Ectodermal cell (in vitro differentiated cells): ENCODE measurements around the gene MED26.

Experiments
- H3K27ac ChIP-seq: 2 replicates; pipeline ENCODE4 v1.7.0; 2013; ENCODE audit warnings: mild to moderate bottlenecking, low read depth, low read length; ENCODE audit not compliant: insufficient read depth, poor library complexity, severe bottlenecking
- H3K27me3 ChIP-seq: 2 replicates; pipeline ENCODE4 v1.7.0; 2013; ENCODE audit warnings: mild to moderate bottlenecking, low read length; ENCODE audit not compliant: insufficient read depth, control insufficient read depth, poor library complexity, severe bottlenecking
- H3K36me3 ChIP-seq: one replicate; pipeline ENCODE4 v1.7.0; 2013; ENCODE audit warnings: low read length; ENCODE audit not compliant: control insufficient read depth, insufficient read depth
- H3K4me1 ChIP-seq: one replicate; pipeline ENCODE4 v1.7.0; 2013; ENCODE audit warnings: low read length; ENCODE audit not compliant: control insufficient read depth, insufficient read depth
- H3K4me3 ChIP-seq: 2 replicates; pipeline ENCODE4 v1.7.0; 2013; ENCODE audit warnings: low read depth, low read length, control low read depth; ENCODE audit not compliant: insufficient read depth
- H3K9me3 ChIP-seq: 2 replicates; pipeline ENCODE4 v1.7.0; 2013; ENCODE audit warnings: mild to moderate bottlenecking, low read length, moderate library complexity; ENCODE audit not compliant: control insufficient read depth
- WGBS, 2 experiments: methylation state at CpG; one replicate each; pipeline ENCODE4 v1.1.7; 2013; ENCODE audit warnings: missing lambda C conversion rate in 2 of 2; 5-methylcytosine and 5-hydroxymethylcytosine counted together

Gene MED26

DNA sequence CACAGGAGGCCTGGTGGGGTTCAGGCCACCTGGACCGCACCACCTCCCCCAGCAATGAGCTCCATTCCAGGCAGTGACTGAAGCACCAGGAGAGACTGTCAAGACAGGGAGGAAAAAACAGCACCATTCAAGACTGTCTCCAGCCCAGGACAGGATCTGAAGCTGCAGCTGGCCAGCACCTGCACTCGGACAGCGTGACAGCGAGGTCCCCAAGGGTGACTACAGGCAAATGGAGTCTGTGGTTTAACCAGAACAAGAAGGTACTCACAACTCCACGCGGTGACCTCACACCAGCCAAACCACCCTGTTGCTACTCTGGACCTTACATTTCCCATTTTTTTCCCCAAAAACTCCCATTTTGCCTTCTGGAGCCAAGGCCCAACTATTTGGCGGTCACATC, 9.8 kb downstream of the MED26 start:
- Histone ChIP-seq H3K4me1 (peaks cover 5% of the 10 kb centered on the region), H3K36me3 (no peaks in the 10 kb centered on the region), H3K9me3 (no peaks in the 10 kb centered on the region), H3K27ac (no peak overlapping the region), H3K4me3 (no peak overlapping the region), H3K27me3 (no peaks in the 10 kb centered on the region)
- 95 to 96% methylated on average over 7 of the region's 7 CpGs for WGBS, 2 experiments

DNA sequence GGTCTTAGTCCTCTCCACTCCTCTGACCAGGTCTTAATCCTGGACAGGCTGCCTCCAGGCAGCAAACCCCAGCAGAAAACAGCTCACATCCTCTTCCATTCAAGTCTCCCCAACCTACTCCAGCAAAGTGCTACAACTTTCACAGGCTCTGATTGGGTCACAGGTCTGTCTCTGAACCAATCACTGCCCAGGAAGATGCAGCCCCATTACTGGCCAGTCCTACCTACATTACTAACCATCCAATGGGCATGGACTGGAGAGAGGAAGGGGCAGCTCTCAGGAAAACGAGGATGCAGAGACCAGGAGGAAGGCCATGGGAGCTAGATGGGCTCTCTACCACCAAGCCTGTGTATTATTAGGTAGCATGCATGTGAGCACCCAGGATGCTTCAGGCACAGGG, 12.2 kb downstream of the MED26 start:
- no peak overlapping the region for H3K4me3 ChIP-seq
- no peaks in the 10 kb centered on the region for H3K36me3 ChIP-seq
- peaks cover 5% of the 10 kb centered on the region for H3K4me1 ChIP-seq
- 63 to 65% methylated on average over 1 of the region's 1 CpG for WGBS, 2 experiments
- no peaks in the 10 kb centered on the region for H3K27me3 ChIP-seq
- H3K27ac ChIP-seq: no peak overlapping the region
- no peaks in the 10 kb centered on the region for H3K9me3 ChIP-seq

DNA sequence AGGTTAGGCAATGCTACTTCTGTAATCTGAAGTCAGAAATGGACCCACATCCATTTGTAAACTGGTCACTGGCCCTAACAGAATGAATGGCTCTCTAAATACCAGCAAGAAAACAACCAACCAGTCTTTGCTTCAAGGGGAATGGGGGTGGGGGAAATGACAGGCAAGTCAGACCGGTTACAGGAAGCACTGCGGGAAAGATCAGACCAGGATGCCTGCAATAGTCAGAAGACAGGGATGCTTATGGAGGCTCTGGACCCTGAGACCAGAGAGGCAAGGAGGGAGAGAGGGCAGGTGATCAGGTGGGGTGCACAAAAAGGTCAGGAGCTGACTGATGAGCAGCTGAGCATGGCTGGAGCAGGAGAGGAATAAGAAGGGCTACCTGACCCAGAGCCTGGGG, 13.1 kb downstream of the MED26 start:
- 68 to 77% methylated on average over 2 of the region's 2 CpGs for WGBS, 2 experiments
- no peaks in the 10 kb centered on the region for H3K27me3 ChIP-seq
- H3K27ac ChIP-seq: no peak overlapping the region
- no peaks in the 10 kb centered on the region for H3K9me3 ChIP-seq
- no peak overlapping the region for H3K4me3 ChIP-seq
- H3K4me1 ChIP-seq: peaks cover 5% of the 10 kb centered on the region
- no peaks in the 10 kb centered on the region for H3K36me3 ChIP-seq

DNA sequence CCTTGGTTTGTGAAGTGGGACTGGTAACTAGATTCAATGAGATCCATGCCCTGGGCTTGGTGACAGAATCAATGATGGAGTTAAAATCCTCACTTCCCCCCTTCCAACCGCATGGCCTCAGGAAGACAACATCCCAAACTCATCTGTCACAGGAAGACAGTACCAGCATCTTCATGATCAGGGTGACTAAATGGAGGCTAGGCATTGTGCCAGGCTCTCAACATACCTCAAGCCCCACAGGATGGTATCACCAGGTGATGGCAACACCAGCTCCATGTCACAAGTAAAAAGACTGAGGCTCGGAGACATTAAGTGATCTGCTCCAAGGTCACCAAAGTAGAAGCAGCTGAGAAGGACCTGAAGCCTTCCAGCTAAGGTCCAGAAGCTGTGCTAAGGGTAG, 14.2 kb downstream of the MED26 start:
- 88 to 98% methylated on average over 2 of the region's 2 CpGs for WGBS, 2 experiments
- Histone ChIP-seq H3K27me3 (no peaks in the 10 kb centered on the region), H3K4me3 (no peak overlapping the region), H3K27ac (no peak overlapping the region), H3K9me3 (no peaks in the 10 kb centered on the region), H3K36me3 (no peaks in the 10 kb centered on the region), H3K4me1 (peaks cover 5% of the 10 kb centered on the region)

DNA sequence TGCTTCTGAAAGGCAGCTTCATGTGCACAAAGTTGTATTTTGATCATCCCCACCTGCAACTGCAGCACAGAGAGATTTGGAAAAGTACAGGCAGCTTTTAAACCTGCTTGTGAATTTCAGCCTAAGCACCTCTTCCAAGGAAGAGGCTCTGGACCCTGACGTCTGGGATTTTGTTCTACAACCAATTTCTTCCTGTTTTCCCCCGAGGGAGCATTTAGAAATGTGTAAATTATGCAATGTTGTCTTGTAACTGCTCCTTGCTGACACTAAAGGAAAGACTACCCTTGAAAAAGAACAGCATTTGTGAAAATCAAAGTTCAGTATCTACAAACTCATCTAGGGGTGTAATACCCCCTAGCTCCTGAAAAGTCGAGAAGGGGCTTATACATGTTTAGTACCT, 15.4 kb downstream of the MED26 start:
- 80 to 89% methylated on average over 3 of the region's 3 CpGs for WGBS, 2 experiments
- Histone ChIP-seq H3K36me3 (no peaks in the 10 kb centered on the region), H3K4me1 (peaks cover 5% of the 10 kb centered on the region), H3K27me3 (no peaks in the 10 kb centered on the region), H3K9me3 (no peaks in the 10 kb centered on the region), H3K27ac (no peak overlapping the region), H3K4me3 (no peak overlapping the region)

DNA sequence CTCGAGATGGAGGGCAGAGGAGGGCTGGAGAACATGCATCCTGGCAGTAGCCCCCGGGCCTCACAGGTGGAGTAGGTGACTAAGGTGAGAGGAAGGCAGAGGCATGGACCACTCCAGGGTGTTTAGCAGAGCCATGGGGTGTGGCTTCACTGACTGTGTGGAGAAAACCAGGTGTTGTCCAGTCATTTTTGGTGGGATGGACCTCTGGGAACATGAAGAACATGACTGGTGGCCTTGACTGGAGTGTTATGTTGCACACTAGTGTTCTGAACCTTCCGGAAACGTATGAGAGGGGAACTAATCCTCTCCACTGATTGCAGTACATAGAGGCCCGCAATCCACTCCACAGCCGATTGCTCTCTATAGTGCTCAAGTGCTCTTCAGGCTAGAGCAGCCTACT, 16.9 kb downstream of the MED26 start:
- H3K27me3 ChIP-seq: no peaks in the 10 kb centered on the region
- no peaks in the 10 kb centered on the region for H3K9me3 ChIP-seq
- H3K36me3 ChIP-seq: no peaks in the 10 kb centered on the region
- WGBS, 2 experiments: 94 to 95% methylated on average over 6 of the region's 6 CpGs
- H3K27ac ChIP-seq: no peak overlapping the region
- peaks cover under 1% of the 10 kb centered on the region for H3K4me1 ChIP-seq
- H3K4me3 ChIP-seq: no peak overlapping the region

DNA sequence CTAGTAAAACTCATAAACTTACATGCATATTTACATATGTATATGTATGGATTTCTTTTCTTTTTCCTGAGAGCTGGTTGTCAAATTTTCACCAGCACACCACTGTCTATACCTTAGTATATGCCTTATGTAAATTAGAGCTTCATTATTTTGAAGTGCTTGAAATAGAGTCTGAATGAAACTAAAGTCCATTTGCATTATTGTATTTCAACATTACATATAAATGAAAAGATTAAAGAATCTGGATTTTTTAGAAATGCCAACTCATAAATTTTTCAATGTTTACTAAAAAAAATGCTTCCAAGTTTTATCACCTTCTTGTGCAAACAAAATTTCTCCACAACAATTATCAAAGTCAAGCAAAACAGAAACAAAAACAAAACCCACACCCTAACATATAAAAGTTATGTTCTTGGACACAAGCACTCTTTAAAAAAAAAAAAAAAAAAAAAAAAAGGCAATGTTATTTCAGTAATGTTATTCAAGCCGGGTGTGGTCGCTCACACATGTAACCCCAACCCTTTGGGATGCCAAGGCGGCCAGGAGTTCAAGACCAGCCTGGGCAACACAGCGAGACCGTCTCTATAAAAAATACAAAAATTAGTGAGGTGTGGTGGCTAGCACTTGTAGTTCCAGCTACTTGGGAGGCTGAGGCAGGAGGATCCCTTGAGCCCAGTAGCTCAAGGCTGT, 18.3 kb downstream of the MED26 start:
- no peak overlapping the region for H3K4me3 ChIP-seq
- H3K27me3 ChIP-seq: no peaks in the 10 kb centered on the region
- 91 to 93% methylated on average over 5 of the region's 5 CpGs for WGBS, 2 experiments
- H3K36me3 ChIP-seq: no peaks in the 10 kb centered on the region
- H3K27ac ChIP-seq: no peak overlapping the region
- H3K4me1 ChIP-seq: no peaks in the 10 kb centered on the region
- H3K9me3 ChIP-seq: no peaks in the 10 kb centered on the region

DNA sequence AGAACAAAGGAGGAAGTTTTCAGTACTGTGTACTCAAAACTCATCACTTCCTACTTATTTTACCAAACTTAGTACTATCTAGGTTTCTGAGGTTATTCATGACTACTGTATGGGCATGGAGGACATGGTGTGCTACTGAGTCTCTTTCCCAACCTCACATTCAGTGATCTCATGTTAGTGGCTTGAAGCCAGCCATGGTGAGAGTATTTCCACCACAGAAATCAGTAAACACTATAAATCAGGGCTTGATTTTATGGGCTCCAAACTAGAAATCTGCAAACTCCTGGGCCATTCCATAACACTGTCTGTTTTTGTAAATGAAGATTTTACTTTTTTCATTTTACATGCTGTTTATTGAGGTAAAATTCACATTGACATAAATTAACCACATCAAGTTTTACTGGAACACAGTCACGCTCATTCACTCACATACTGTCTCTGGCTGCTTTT, 19.7 kb downstream of the MED26 start:
- Histone ChIP-seq H3K4me3 (no peak overlapping the region), H3K27ac (no peak overlapping the region), H3K4me1 (no peaks in the 10 kb centered on the region), H3K27me3 (no peaks in the 10 kb centered on the region), H3K36me3 (no peaks in the 10 kb centered on the region), H3K9me3 (no peaks in the 10 kb centered on the region)
- WGBS, 2 experiments: 91 to 92% methylated on average over 1 of the region's 1 CpG

DNA sequence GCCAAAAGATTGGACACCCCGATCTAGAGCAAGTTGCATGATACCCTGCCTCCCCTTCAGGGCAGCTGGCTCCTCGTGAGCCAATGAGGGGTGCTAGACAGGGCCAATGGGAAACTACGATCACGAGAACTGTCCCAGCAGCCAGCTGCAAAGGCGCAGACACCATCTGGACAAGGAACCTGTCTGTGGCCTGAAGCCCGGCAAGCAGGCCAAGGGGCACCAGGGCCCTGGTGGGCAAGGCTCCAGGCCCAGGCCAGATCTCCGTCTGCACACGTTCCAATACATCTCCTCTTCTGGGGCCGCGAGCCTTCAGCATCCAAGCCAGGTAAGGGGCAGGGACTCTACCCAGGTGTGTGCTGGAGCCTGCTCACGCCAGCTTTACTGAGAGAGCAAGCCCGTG, 20.2 kb downstream of the MED26 start:
- Histone ChIP-seq H3K27ac (no peak overlapping the region), H3K4me3 (no peak overlapping the region)

DNA sequence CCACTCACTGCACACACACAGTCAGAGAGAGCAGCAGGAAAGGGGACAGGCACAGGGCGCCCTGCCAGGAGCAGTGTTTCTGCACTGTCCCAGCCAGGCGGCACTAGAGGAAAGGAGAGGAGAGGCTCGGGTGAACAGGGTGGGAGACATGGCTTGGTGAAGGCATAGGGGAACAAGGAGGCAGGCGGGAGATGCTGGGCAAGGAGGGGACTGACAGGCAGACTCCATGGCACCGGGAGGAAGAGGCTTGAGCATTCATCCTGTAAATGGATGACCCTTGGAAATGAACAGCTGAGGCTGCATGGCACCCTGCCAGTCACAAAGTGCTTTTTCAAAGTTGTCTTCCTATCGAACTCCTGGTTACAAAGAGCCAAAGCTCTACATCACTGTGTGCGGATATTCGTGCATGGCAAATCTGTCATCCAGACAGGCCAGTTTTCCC, 22.4 kb downstream of the MED26 start:
- Histone ChIP-seq H3K4me1 (no peaks in the 10 kb centered on the region), H3K27ac (no peak overlapping the region), H3K9me3 (no peaks in the 10 kb centered on the region), H3K4me3 (no peak overlapping the region), H3K36me3 (no peaks in the 10 kb centered on the region), H3K27me3 (no peaks in the 10 kb centered on the region)
- WGBS, 2 experiments: 90 to 91% methylated on average over 8 of the region's 8 CpGs

More for the DNA sequence above, 20.2 kb downstream of the MED26 start:
- Histone ChIP-seq H3K4me1 (no peaks in the 10 kb centered on the region), H3K36me3 (no peaks in the 10 kb centered on the region), H3K27me3 (no peaks in the 10 kb centered on the region), H3K9me3 (no peaks in the 10 kb centered on the region)
- 92% methylated on average over 12 of the region's 12 CpGs for WGBS, 2 experiments
